Muscle of leg (tissue), 11 donors: ENCODE data around the gene ZNF219. TPM values are rescaled to one million over a fixed set of nuclear protein-coding genes. Genes with fewer than 3 reads are reported as not detected.

Source experiments
- DNase-seq: peaks from one replicate; pipeline ENCODE4 v3.0.0; 2013
- H3K27ac ChIP-seq: one replicate; pipeline ENCODE4 v1.5.1; 2013; ENCODE audit warnings: mild to moderate bottlenecking, low read length, control low read depth
- H3K27me3 ChIP-seq: one replicate; pipeline ENCODE4 v1.6.1; 2013; ENCODE audit warnings: low read length; ENCODE audit not compliant: control insufficient read depth, insufficient read depth
- H3K36me3 ChIP-seq: one replicate; pipeline ENCODE4 v1.6.1; 2013; ENCODE audit warnings: low read length; ENCODE audit not compliant: control insufficient read depth, insufficient read depth
- H3K4me1 ChIP-seq: one replicate; pipeline ENCODE4 v1.6.1; 2013; ENCODE audit warnings: low read length; ENCODE audit not compliant: control insufficient read depth, insufficient read depth
- H3K4me3 ChIP-seq: one replicate; pipeline ENCODE4 v1.5.1; 2013; ENCODE audit warnings: low read length, control low read depth
- H3K9me3 ChIP-seq: replicated peaks from 2 replicates; pipeline ENCODE4 v1.6.1; 2013; ENCODE audit warnings: low read depth, low read length; ENCODE audit not compliant: control insufficient read depth
- WGBS: methylation state at CpG from one replicate; pipeline ENCODE4 v1.1.5; 2013; ENCODE audit warnings: missing lambda C conversion rate; ENCODE audit not compliant: insufficient coverage; 5-methylcytosine and 5-hydroxymethylcytosine counted together
- polyA plus RNA-seq, 8 donors: library from polyadenylated mRNA; unstranded; fragments of 120-200 nt; gene quantifications; one replicate each; pipeline versions ENCODE4 v1.2.1 to v1.2.3, GENCODE V29; 2013; ENCODE audit warnings: inconsistent platforms in 1 of 8, low replicate concordance in 1 of 8; ENCODE audit not compliant: insufficient read length in 8 of 8, insufficient read depth in 1 of 8
- total RNA-seq: library from RNA; stranded (reverse); fragments of 120-200 nt; gene quantifications from one replicate; pipeline ENCODE4 v1.2.4, GENCODE V29; 2013

Gene ZNF219
- total and polyA plus RNA-seq, 9 donors: 7.6 to 23.9 (median 17.4) TPM

- no peak overlapping the region for H3K4me3 ChIP-seq
- no peaks in the 10 kb centered on the region for H3K9me3 ChIP-seq
- H3K4me1 ChIP-seq: peaks cover 21% of the 10 kb centered on the region
- H3K36me3 ChIP-seq: no peaks in the 10 kb centered on the region
- peak; percentile 70 for DNase-seq
- H3K27me3 ChIP-seq: peaks cover 2% of the 10 kb centered on the region
- no peak overlapping the region for H3K27ac ChIP-seq
- 27% methylated on average over 3 of the region's 10 CpGs for WGBS
Observed at GRCh38 chr14:21056520-21057163, 41.8 kb downstream of the ZNF219 start.

GRCh38 chr14:21055432-21056117 is 42.9 kb downstream of the ZNF219 start:
- Histone ChIP-seq H3K4me3 (no peak overlapping the region), H3K9me3 (no peaks in the 10 kb centered on the region), H3K27ac (peak overlapping the region; percentile 0), H3K36me3 (no peaks in the 10 kb centered on the region), H3K27me3 (no peaks in the 10 kb centered on the region), H3K4me1 (peaks cover 21% of the 10 kb centered on the region)
- DNase-seq: peak; percentile 57
- 33% methylated on average over 1 of the region's 5 CpGs for WGBS

DNA sequence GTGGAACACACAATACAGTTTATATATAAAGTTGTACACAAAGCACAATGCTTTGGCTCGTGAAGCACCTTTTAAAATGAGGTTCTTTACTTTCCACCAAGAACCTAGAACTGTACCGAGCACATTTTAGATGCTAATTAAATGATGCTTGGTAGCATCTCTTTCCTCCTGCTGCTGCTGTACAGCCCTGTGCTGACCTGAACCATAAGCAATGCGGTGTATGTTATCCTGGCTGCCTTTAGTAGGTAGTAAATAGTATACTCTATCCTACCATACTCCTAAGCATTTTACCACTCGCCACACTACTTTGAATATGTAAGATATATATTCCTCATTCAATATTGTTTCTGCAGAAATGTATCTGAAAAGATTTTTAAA is 43.7 kb downstream of the ZNF219 start:
- no peaks in the 10 kb centered on the region for H3K27me3 ChIP-seq
- H3K36me3 ChIP-seq: no peaks in the 10 kb centered on the region
- DNase-seq: no peak
- WGBS: no CpG with 5 or more reads among the region's 4 CpGs
- H3K4me3 ChIP-seq: no peak overlapping the region
- H3K4me1 ChIP-seq: peaks cover 21% of the 10 kb centered on the region
- H3K27ac ChIP-seq: no peak overlapping the region
- H3K9me3 ChIP-seq: no peaks in the 10 kb centered on the region

- H3K27me3 ChIP-seq: no peaks in the 10 kb centered on the region
- H3K4me3 ChIP-seq: no peak overlapping the region
- no peaks in the 10 kb centered on the region for H3K9me3 ChIP-seq
- no peaks in the 10 kb centered on the region for H3K36me3 ChIP-seq
- DNase-seq: no peak
- H3K4me1 ChIP-seq: peaks cover 21% of the 10 kb centered on the region
- whole genome bisulfite sequencing: no CpG with 5 or more reads among the region's 3 CpGs
- no peak overlapping the region for H3K27ac ChIP-seq
Observed at GRCh38 chr14:21054123-21054767, 44.2 kb downstream of the ZNF219 start.

- DNase-seq: no peak
- Histone ChIP-seq H3K9me3 (no peaks in the 10 kb centered on the region), H3K4me3 (no peak overlapping the region), H3K4me1 (peaks cover 17% of the 10 kb centered on the region), H3K27me3 (no peaks in the 10 kb centered on the region), H3K36me3 (no peaks in the 10 kb centered on the region), H3K27ac (no peak overlapping the region)
- WGBS: 88% methylated on average over 16 of the region's 20 CpGs
Observed at GRCh38 chr14:21053184-21054122, 45.0 kb downstream of the ZNF219 start.

DNA sequence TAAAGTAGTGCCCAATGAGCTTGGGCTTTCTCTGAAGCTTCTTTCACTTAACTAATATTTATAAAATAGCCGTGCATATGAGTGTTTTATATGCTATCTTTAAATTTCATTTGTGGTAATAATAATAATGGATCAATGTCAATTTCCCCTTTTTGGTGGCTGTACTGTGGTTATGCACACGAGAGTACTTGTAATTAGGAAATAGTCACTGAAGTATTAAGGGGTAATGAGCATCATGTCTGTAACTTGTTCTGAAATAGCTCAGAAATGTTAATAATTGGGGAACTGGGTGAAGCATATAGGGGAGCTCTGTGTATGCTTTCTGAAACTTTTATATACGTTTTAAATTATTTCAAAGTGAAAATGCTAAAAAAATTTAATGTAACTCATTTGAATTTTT is 47.9 kb downstream of the ZNF219 start:
- H3K27ac ChIP-seq: no peak overlapping the region
- no peaks in the 10 kb centered on the region for H3K27me3 ChIP-seq
- no peaks in the 10 kb centered on the region for H3K9me3 ChIP-seq
- H3K36me3 ChIP-seq: no peaks in the 10 kb centered on the region
- no peak for DNase-seq
- no peak overlapping the region for H3K4me3 ChIP-seq
- H3K4me1 ChIP-seq: peaks cover 2% of the 10 kb centered on the region
- WGBS: 100% methylated on average over 1 of the region's 3 CpGs

GRCh38 chr14:21049271-21049673 is 49.2 kb downstream of the ZNF219 start:
- no peak for DNase-seq
- WGBS: 100% methylated on average over 1 of the region's 3 CpGs
- no peaks in the 10 kb centered on the region for H3K9me3 ChIP-seq
- H3K36me3 ChIP-seq: no peaks in the 10 kb centered on the region
- H3K27ac ChIP-seq: no peak overlapping the region
- no peaks in the 10 kb centered on the region for H3K27me3 ChIP-seq
- H3K4me1 ChIP-seq: peaks cover under 1% of the 10 kb centered on the region
- H3K4me3 ChIP-seq: no peak overlapping the region

DNA sequence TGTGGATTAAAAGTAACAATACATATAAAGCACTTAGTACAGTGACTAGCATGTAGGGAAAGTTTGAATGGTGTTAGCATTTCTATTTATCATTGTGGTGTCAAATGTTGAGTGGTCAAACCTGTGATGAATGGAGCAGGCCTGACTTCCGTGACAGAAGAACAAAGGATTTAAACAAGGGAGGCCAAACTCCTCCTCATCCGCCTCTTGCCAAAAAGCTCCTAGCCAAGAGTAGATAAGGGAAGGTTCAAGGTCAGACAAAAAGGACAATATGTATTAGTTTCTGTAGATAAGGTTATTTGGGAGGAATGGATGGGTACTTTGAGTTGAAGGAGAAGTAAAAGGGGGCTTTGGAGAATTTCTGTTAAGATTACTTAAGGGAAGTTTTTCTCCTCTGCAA is 49.8 kb downstream of the ZNF219 start:
- Histone ChIP-seq H3K27ac (no peak overlapping the region), H3K27me3 (no peaks in the 10 kb centered on the region), H3K4me1 (peaks cover 3% of the 10 kb centered on the region), H3K4me3 (no peak overlapping the region), H3K9me3 (no peaks in the 10 kb centered on the region), H3K36me3 (no peaks in the 10 kb centered on the region)
- WGBS: no CpG with 5 or more reads among the region's 2 CpGs
- no peak for DNase-seq

- WGBS: 80% methylated on average over 1 of the region's 2 CpGs
- Histone ChIP-seq H3K4me3 (no peak overlapping the region), H3K4me1 (peaks cover 13% of the 10 kb centered on the region), H3K27ac (no peak overlapping the region), H3K9me3 (no peaks in the 10 kb centered on the region), H3K27me3 (no peaks in the 10 kb centered on the region), H3K36me3 (no peaks in the 10 kb centered on the region)
- DNase-seq: no peak
Observed at GRCh38 chr14:21047378-21047781, 51.1 kb downstream of the ZNF219 start.
